Fibroblast of skin of right biceps (primary cell): ENCODE measurements around the gene SHOC1.
"Not testable (repeated sequence)": the region's sequence is repeated elsewhere in the genome, so short reads cannot be mapped to it uniquely, and the experiment has no call there.

Experiments used
- DNase-seq: peaks from one replicate; pipeline ENCODE4 v3.0.0-alpha.2; 2013

Gene SHOC1

GRCh38 chr9:111794835-111795556 lies at the start of gene SHOC1:
Gene SHOC1 (minus strand): TSS chr9:111794937. CDS start chr9:111791418, 3,519 bp downstream.
- DNase-seq, result no peak

- DNase-seq, result no peak
These were observed 49.2 kb upstream of the SHOC1 start for GRCh38 chr9:111843971-111844370.

GRCh38 chr9:111842313-111842712 lies 47.6 kb upstream of the SHOC1 start:
- DNase-seq, result peak; percentile 46

GRCh38 chr9:111840442-111840841 lies 45.7 kb upstream of the SHOC1 start:
- DNase-seq, result no peak

- peak; percentile 63 for DNase-seq
These were observed 45.2 kb upstream of the SHOC1 start for GRCh38 chr9:111839987-111840386.

- peak; percentile 37 for DNase-seq
These were observed 44.6 kb upstream of the SHOC1 start for GRCh38 chr9:111839387-111839786.

GRCh38 chr9:111838439-111838838 lies 43.7 kb upstream of the SHOC1 start:
- DNase-seq, result no peak

- peak; percentile 48 for DNase-seq
These were observed 41.6 kb upstream of the SHOC1 start for GRCh38 chr9:111836311-111836710.

GRCh38 chr9:111833941-111834340 lies 39.2 kb upstream of the SHOC1 start:
- peak; percentile 28 for DNase-seq

GRCh38 chr9:111832449-111832848 lies 37.7 kb upstream of the SHOC1 start:
- peak; percentile 32 for DNase-seq

- DNase-seq, result peak; percentile 59
These were observed 36.8 kb upstream of the SHOC1 start for GRCh38 chr9:111831371-111832108.

- peak; percentile 41 for DNase-seq
These were observed 33.5 kb upstream of the SHOC1 start for GRCh38 chr9:111828193-111828592.

- DNase-seq, result peak; percentile 69
These were observed 30.9 kb upstream of the SHOC1 start for GRCh38 chr9:111825468-111826145.

- no peak for DNase-seq
These were observed 26.3 kb upstream of the SHOC1 start for GRCh38 chr9:111821006-111821528.

GRCh38 chr9:111819360-111819759 lies 24.6 kb upstream of the SHOC1 start:
- DNase-seq, result no peak

GRCh38 chr9:111815285-111816070 lies 20.7 kb upstream of the SHOC1 start:
- DNase-seq, result no peak

GRCh38 chr9:111812337-111812736 lies 17.6 kb upstream of the SHOC1 start:
- DNase-seq, result no peak

GRCh38 chr9:111810908-111811307 lies 16.2 kb upstream of the SHOC1 start:
- no peak for DNase-seq

- DNase-seq, result not testable (repeated sequence)
These were observed 15.7 kb upstream of the SHOC1 start for GRCh38 chr9:111810415-111810814.

GRCh38 chr9:111807197-111807596 lies 12.5 kb upstream of the SHOC1 start:
- DNase-seq, result no peak

- no peak for DNase-seq
These were observed 11.5 kb upstream of the SHOC1 start for GRCh38 chr9:111806259-111806658.

- DNase-seq, result peak; percentile 64
These were observed 11.1 kb upstream of the SHOC1 start for GRCh38 chr9:111805830-111806241.

GRCh38 chr9:111805262-111805661 lies 10.5 kb upstream of the SHOC1 start:
- DNase-seq, result no peak
